SK-N-SH (cell line): ENCODE data around the gene JAG1. TPM values are rescaled to one million over a fixed set of nuclear protein-coding genes. Genes with fewer than 3 reads are reported as not detected.
A peak's percentile ranks its signal among the peaks of the same experiment; 100 is the strongest.

Experiments
- CTCF ChIA-PET: fragments of 300-600, 350-600 bp; formaldehyde crosslinking; extraction: SDS; loops from one replicate; lab custom pipeline; 2021; lab: Yijun Ruan, JAX
- POLR2A ChIA-PET: fragments of 350-600 bp; sonication (Branson Sonifier 250); formaldehyde crosslinking; extraction: SDS; loops from one replicate; lab custom pipeline; 2020; ENCODE audit warnings: antibody characterized with exemption, inconsistent platforms; lab: Yijun Ruan, JAX
- DNase-seq: peaks from one replicate; pipeline ENCODE4 v3.0.0; 2012
- H2AFZ ChIP-seq: fragments of 200-600 bp; sonication (generic); 2 replicates; pipeline ENCODE4 v1.8.1; 2016; ENCODE audit warnings: antibody characterized with exemption, mild to moderate bottlenecking, low read depth
- H3F3A ChIP-seq: fragments of 200-600 bp; sonication (generic); replicated peaks from 2 replicates; pipeline ENCODE3; 2016; ENCODE audit warnings: antibody characterized with exemption, mild to moderate bottlenecking; ENCODE audit not compliant: insufficient read depth
- H3K27ac ChIP-seq, 2 experiments: fragments of 200-500 bp in 1 of 2; fragments of 200-600 bp in 1 of 2; sonication (Bioruptor generic) in 1 of 2; sonication (generic), shearing (Covaris generic) in 1 of 2; 2 replicates each; pipeline versions ENCODE4 v1.5.1 to v1.6.1; 2014 to 2016; ENCODE audit warnings: low read depth in 2 of 2, inconsistent platforms in 1 of 2, low read length in 1 of 2, mild to moderate bottlenecking in 1 of 2, mixed read lengths in 1 of 2
- H3K27me3 ChIP-seq: fragments of 200-600 bp; sonication (generic), shearing (Covaris generic); 2 replicates; pipeline ENCODE4 v1.6.1; 2016; ENCODE audit warnings: mixed run types; ENCODE audit not compliant: insufficient read depth
- H3K36me3 ChIP-seq, 2 experiments: fragments of 200-500 bp in 1 of 2; fragments of 200-600 bp in 1 of 2; sonication (Bioruptor generic) in 1 of 2; sonication (generic) in 1 of 2; replicated peaks in 1 of 2; 2 replicates each; pipeline versions ENCODE3 to v1.5.1; 2014 to 2016; ENCODE audit warnings: low read length in 1 of 2, mild to moderate bottlenecking in 1 of 2; ENCODE audit not compliant: insufficient read depth in 2 of 2, control insufficient read depth in 1 of 2
- H3K4me1 ChIP-seq, 2 experiments: fragments of 200-500 bp in 1 of 2; fragments of 200-600 bp in 1 of 2; sonication (Bioruptor generic) in 1 of 2; sonication (generic), shearing (Covaris generic) in 1 of 2; 2 replicates each; pipeline versions ENCODE4 v1.5.1 to v1.6.1; 2014 to 2016; ENCODE audit warnings: low read depth in 1 of 2, low read length in 1 of 2, mixed run types in 1 of 2; ENCODE audit not compliant: insufficient read depth in 2 of 2, control insufficient read depth in 1 of 2
- H3K4me2 ChIP-seq: fragments of 200-600 bp; sonication (generic), shearing (Covaris generic); 2 replicates; pipeline ENCODE4 v1.6.1; 2017; ENCODE audit warnings: mixed run types
- H3K4me3 ChIP-seq, 2 experiments: fragments of 200-500 bp in 1 of 2; fragments of 200-600 bp in 1 of 2; sonication (Bioruptor generic) in 1 of 2; sonication (generic), shearing (Covaris generic) in 1 of 2; 2 replicates each; pipeline versions ENCODE4 v1.5.1 to v1.8.1; 2014 to 2016; ENCODE audit warnings: low read depth in 2 of 2, inconsistent platforms in 1 of 2, low read length in 1 of 2, mild to moderate bottlenecking in 1 of 2, mixed read lengths in 1 of 2, moderate library complexity in 1 of 2
- H3K79me2 ChIP-seq: fragments of 200-600 bp; sonication (generic); 2 replicates; pipeline ENCODE4 v1.8.1; 2017; ENCODE audit warnings: mild to moderate bottlenecking; ENCODE audit not compliant: insufficient read depth
- H3K9ac ChIP-seq: fragments of 200-600 bp; sonication (generic); 2 replicates; pipeline ENCODE4 v1.6.1; 2017; ENCODE audit warnings: mixed run types
- H3K9me2 ChIP-seq: fragments of 200-600 bp; sonication (generic); 2 replicates; pipeline ENCODE4 v1.6.1; 2017; ENCODE audit warnings: mixed run types
- H3K9me3 ChIP-seq: fragments of 200-600 bp; sonication (generic); 2 replicates; pipeline ENCODE4 v1.6.1; 2017; ENCODE audit warnings: mixed run types, mild to moderate bottlenecking, moderate library complexity
- H4K20me1 ChIP-seq: fragments of 200-600 bp; sonication (generic); 2 replicates; pipeline ENCODE4 v1.6.1; 2017; ENCODE audit warnings: mild to moderate bottlenecking, mixed run types; ENCODE audit not compliant: insufficient read depth
- EP300 ChIP-seq, 2 experiments: IDR thresholded peaks; 2 replicates each; pipeline versions ENCODE4 v1.4.0 to v1.6.1; 2012; ENCODE audit warnings: borderline replicate concordance in 1 of 2, low read depth in 1 of 2, low read length in 1 of 2
- FOSL2 ChIP-seq: IDR thresholded peaks from 2 replicates; pipeline ENCODE4 v1.4.0; 2012; ENCODE audit warnings: low read depth, mild to moderate bottlenecking, moderate library complexity, borderline replicate concordance
- GATA2 ChIP-seq: sonication (generic); formaldehyde crosslinking; IDR thresholded peaks from 2 replicates; pipeline ENCODE4 v1.5.0; 2020; ENCODE audit warnings: mild to moderate bottlenecking, missing genetic modification reagents
- JUND ChIP-seq: IDR thresholded peaks from 2 replicates; pipeline ENCODE4 v1.4.0; 2012
- MEF2A ChIP-seq: IDR thresholded peaks from 2 replicates; pipeline ENCODE4 v1.4.0; 2012; ENCODE audit warnings: low read depth, borderline replicate concordance
- MXI1 ChIP-seq: IDR thresholded peaks from 2 replicates; pipeline ENCODE4 v1.6.1; 2012; ENCODE audit warnings: mild to moderate bottlenecking, low read depth, low read length, improper control_type of control experiment
- NFIC ChIP-seq: IDR thresholded peaks from 2 replicates; pipeline ENCODE4 v1.4.0; 2012; ENCODE audit warnings: borderline replicate concordance
- SMC3 ChIP-seq: IDR thresholded peaks from 2 replicates; pipeline ENCODE4 v1.6.1; 2012; ENCODE audit warnings: low read depth, low read length, improper control_type of control experiment
- TCF12 ChIP-seq: IDR thresholded peaks from 2 replicates; pipeline ENCODE4 v1.4.0; 2012
- TEAD4 ChIP-seq: IDR thresholded peaks from 2 replicates; pipeline ENCODE4 v1.4.0; 2012; ENCODE audit warnings: mild to moderate bottlenecking, borderline replicate concordance; ENCODE audit not compliant: insufficient read depth
- WGBS: methylation state at CpG from one replicate; pipeline ENCODE4 v1.1.6; 2017; ENCODE audit warnings: low lambda C conversion rate; 5-methylcytosine and 5-hydroxymethylcytosine counted together
- polyA plus RNA-seq, 3 experiments: library from polyadenylated mRNA; depleted of rRNA; stranded (reverse); fragments of >200 nt; gene quantifications; 2 replicates each; pipeline ENCODE4 v1.2.3, GENCODE V29; 2012
- TF ChIP-seq, protein P1 (sequence below): IDR thresholded peaks from 2 replicates; pipeline ENCODE4 v1.4.0; 2012; ENCODE audit warnings: low read depth

JAG1 gene
- polyA plus RNA-seq, 1 of the 3 experiments (the other 2 are of a cell fraction): 6.0 TPM

DNA sequence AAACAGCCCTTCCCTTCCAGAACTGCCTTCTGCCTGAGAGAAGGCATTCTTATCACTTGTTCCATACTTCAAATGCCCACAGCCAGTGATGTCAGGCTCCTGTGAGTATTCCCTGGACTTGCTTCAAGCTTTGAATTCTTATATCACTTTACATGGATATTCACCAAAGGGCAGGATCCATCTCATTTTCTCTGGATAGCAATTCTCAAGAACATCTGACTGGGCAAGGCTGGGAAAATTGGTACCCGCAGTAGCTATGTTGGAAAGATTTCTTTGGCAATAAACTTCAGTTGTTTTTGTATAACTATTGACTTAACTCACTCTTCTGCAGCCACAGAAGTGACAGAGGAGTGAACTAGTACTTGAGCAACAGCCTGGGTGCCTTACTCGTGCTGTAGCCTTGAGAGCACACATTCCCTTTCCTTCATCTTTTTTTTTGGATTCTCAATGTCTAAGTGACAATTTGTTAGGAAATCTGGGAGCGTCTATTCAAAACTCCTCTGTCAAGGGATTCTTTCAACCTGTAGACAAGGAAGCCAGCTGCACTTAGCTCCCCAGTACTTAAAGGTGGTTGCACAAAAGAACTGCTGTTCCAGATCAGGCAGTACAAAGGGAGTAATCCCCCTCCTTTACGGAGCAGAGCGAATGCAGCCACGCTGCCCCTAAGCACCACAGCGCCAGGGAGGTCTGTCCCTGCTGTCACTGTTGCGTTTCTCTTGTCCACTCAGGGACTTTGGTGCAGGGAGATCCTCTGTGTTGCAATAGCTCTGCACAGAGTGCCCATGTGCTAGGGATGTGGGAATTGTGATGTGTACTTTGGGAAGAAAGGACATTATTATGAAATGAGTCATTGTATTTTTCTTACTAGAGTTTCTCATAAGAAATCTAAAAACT, 69.6 kb downstream of the JAG1 start:
- peaks cover 5 to 12% of the 10 kb centered on the region in 2 experiments for H3K36me3 ChIP-seq
- H3K4me2 ChIP-seq: peak overlapping the region; percentile 64; the same call in 1 of the 2 replicates
- H3F3A ChIP-seq: peaks cover 32% of the 10 kb centered on the region
- peaks cover 7 to 32% of the 10 kb centered on the region in 2 experiments for H3K4me1 ChIP-seq
- H3K27ac ChIP-seq: peak overlapping the region in 1 of 2 experiments; percentile 98; a peak in 2 of 4 replicates
- WGBS: 41% methylated on average over 8 of the region's 8 CpGs
- no peaks in the 10 kb centered on the region for H3K79me2 ChIP-seq
- no peaks in the 10 kb centered on the region for H4K20me1 ChIP-seq
- no peak overlapping the region for H2AFZ ChIP-seq
- no peaks in the 10 kb centered on the region for H3K9me3 ChIP-seq
- POLR2A ChIA-PET: no interaction called here
- H3K9me2 ChIP-seq: no peaks in the 10 kb centered on the region
- peak; percentile 75 for TF ChIP-seq JUND
- no peak for TF ChIP-seq GATA2 (CRISPR knock-in tag)
- TF ChIP-seq SMC3: no peak
- TF ChIP-seq NFIC: 0 out of 2 replicates have a peak, but pooled peaks have one; percentile 11
- peak; percentile 78; the same call in 1 of the 2 replicates for TF ChIP-seq FOSL2
- TF ChIP-seq, protein P1, sequence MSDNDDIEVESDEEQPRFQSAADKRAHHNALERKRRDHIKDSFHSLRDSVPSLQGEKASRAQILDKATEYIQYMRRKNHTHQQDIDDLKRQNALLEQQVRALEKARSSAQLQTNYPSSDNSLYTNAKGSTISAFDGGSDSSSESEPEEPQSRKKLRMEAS: peak; percentile 86
- TF ChIP-seq EP300 (IDR thresholded peaks at IDR 0.05; ENCODE audit: borderline replicate concordance in 1 of 2, low read depth in 1 of 2, low read length in 1 of 2): peak in 1 of 2 experiments; percentile 29; a peak in 1 of 4 replicates
- peak; percentile 71 for TF ChIP-seq TCF12
- no peaks in the 10 kb centered on the region for H3K27me3 ChIP-seq
- H3K9ac ChIP-seq: peak overlapping the region; percentile 48; the same call in 1 of the 2 replicates
- CTCF ChIA-PET: interaction anchor here (1.1 to 2.4 kb wide), 2 partner anchors 10 to 51 kb away, joined by 3 to 10 read pairs; no protein-coding TSS in a partner anchor
- DNase-seq: no peak
- no peak overlapping the region for H3K4me3 ChIP-seq

GRCh38 chr20:10603378-10603777, 70.4 kb downstream of the JAG1 start:
- TF ChIP-seq TEAD4 (no peak), MEF2A (no peak), NFIC (no peak), MXI1 (no peak), GATA2 (CRISPR knock-in tag) (no peak)
- TF ChIP-seq, protein P1: no peak
- peak overlapping the region in 1 of 2 experiments; percentile 98; a peak in 2 of 4 replicates for H3K27ac ChIP-seq
- no peaks in the 10 kb centered on the region for H3K9me2 ChIP-seq
- peak overlapping the region; percentile 48; the same call in 1 of the 2 replicates for H3K9ac ChIP-seq
- no peak overlapping the region for H2AFZ ChIP-seq
- no peaks in the 10 kb centered on the region for H3K9me3 ChIP-seq
- DNase-seq: no peak
- H3K4me3 ChIP-seq: no peak overlapping the region
- H3K79me2 ChIP-seq: no peaks in the 10 kb centered on the region
- H3K4me2 ChIP-seq: no peak overlapping the region
- H3K4me1 ChIP-seq: peaks cover 7 to 29% of the 10 kb centered on the region in 2 experiments
- H3K36me3 ChIP-seq: peaks cover 5 to 12% of the 10 kb centered on the region in 2 experiments
- peaks cover 41% of the 10 kb centered on the region for H3F3A ChIP-seq
- POLR2A ChIA-PET: no interaction called here
- H4K20me1 ChIP-seq: no peaks in the 10 kb centered on the region
- H3K27me3 ChIP-seq: no peaks in the 10 kb centered on the region
- CTCF ChIA-PET: interaction anchor here (1.1 to 2.4 kb wide), 2 partner anchors 9 to 50 kb away, joined by 3 to 10 read pairs; no protein-coding TSS in a partner anchor
- 82% methylated on average over 4 of the region's 4 CpGs for WGBS
